Hepatocyte (in vitro differentiated cells): Measurements from ENCODE around the gene TRIM56.
"Not testable (repeated sequence)": the region's sequence is repeated elsewhere in the genome, so short reads cannot be mapped to it uniquely, and the experiment has no call there.

Experiments used
- CTCF ChIP-seq: fragments of 200-600 bp; sonication (generic); IDR thresholded peaks from 2 replicates; pipeline ENCODE4 v1.5.1; 2016; ENCODE audit warnings: antibody characterized with exemption, mild to moderate bottlenecking; ENCODE audit not compliant: poor library complexity
- EZH2 ChIP-seq: fragments of 200-600 bp; sonication (generic); IDR thresholded peaks from 2 replicates; pipeline ENCODE4 v1.6.1; 2016; ENCODE audit warnings: antibody characterized with exemption, mild to moderate bottlenecking, borderline replicate concordance
- EZH2phosphoT487 ChIP-seq: fragments of 200-600 bp; sonication (generic); IDR thresholded peaks from one replicate; pipeline ENCODE4 v1.6.1; 2018; ENCODE audit warnings: antibody characterized with exemption, mild to moderate bottlenecking, low read depth, moderate library complexity; ENCODE audit not compliant: unreplicated experiment, severe bottlenecking

- not testable (repeated sequence) for TF ChIP-seq CTCF, EZH2, EZH2phosphoT487
These were observed 20.0 kb downstream of the TRIM56 start for GRCh38 chr7:101105248-101105647.
